Measurements from ENCODE around the gene PRKCE. TPM values are rescaled to one million over a fixed set of nuclear protein-coding genes. Genes with fewer than 3 reads are reported as not detected.

Gene PRKCE
- total and polyA plus RNA-seq, 2 experiments from 2014 or later: 13.2 to 19.2 TPM

DNA sequence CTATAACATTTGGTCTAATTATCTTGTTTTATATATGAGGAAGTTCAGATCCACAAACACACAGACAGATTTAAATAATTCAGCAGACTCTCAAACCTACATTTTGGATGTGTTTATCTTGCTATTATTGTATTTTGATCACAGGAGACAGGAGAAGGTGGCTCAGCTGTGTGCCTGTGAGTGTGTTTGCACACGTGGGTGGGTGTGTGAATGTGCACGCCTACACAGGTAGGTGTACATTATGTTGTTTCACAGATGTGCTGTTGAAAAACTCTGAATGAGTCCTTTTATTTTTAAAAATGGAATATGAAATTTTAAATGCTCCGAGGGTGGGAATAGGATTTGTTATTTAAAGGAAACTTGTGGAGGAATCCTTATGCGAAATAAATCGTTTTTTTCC is 183.4 kb downstream of the PRKCE start:
- Histone ChIP-seq H3K27me3 (no peaks in the 10 kb centered on the region), H3K27ac (no peak overlapping the region), H3K4me1 (ENCODE audit: low read depth) (peaks cover 7% of the 10 kb centered on the region), H3K4me3 (no peak overlapping the region), H3K36me3 (no peaks in the 10 kb centered on the region), H3K9me3 (ENCODE audit: low read depth) (no peaks in the 10 kb centered on the region)
- DNase-seq (ENCODE audit: low read depth in 1 of 2, low spot score in 1 of 2): no peak
- no peak for TF ChIP-seq CTCF (IDR thresholded peaks at IDR 0.05; ENCODE audit: low read depth, low read length)

DNA sequence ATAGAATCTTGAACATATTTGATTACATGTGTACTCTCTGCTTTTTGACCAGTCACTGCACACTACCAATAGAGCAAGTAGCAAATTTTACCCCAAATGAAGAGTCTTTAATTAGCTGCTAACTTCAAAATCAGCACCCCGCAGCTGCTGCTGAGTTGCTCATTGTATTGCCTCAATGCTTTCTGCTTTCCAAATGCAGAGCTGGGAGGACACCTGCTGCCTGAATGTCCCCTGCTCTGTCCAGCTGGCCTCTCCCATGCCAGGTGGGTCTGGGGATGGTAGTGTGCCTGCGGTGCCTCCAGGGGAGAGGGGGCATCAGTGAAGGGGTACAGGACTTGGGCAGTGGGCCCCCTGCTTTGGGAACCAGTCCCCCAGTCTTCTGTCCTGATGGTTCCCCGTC is 184.8 kb downstream of the PRKCE start:
- no peaks in the 10 kb centered on the region for H3K36me3 ChIP-seq
- no peak for DNase-seq (ENCODE audit: low read depth in 1 of 2, low spot score in 1 of 2)
- H3K4me1 ChIP-seq (ENCODE audit: low read depth): peaks cover 18% of the 10 kb centered on the region
- H3K9me3 ChIP-seq (ENCODE audit: low read depth): no peaks in the 10 kb centered on the region
- H3K4me3 ChIP-seq: no peak overlapping the region
- H3K27me3 ChIP-seq: no peaks in the 10 kb centered on the region
- no peak overlapping the region for H3K27ac ChIP-seq
- no peak for TF ChIP-seq CTCF (IDR thresholded peaks at IDR 0.05; ENCODE audit: low read depth, low read length)

DNA sequence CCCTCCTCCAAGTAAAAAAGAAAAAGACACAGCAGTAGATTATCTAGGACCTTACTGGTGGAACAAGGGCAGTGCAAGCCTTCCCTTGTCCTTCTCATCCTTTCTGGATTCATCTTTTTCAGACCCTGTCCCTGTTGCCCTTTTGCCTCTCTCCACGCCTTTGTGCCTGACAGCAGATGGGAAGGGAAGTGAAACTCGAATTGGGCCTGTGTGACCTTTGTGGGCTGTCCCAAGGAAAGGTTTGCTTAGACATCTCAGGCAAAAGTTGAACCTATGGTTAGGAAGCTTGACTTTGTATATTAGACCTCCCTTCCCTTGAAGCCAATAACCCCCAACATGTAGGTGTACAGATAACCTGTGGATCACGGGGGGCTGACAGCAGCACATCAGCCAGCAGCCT is 185.3 kb downstream of the PRKCE start:
- no peaks in the 10 kb centered on the region for H3K9me3 ChIP-seq (ENCODE audit: low read depth)
- no peak for DNase-seq (ENCODE audit: low read depth in 1 of 2, low spot score in 1 of 2)
- no peaks in the 10 kb centered on the region for H3K27me3 ChIP-seq
- peaks cover 18% of the 10 kb centered on the region for H3K4me1 ChIP-seq (ENCODE audit: low read depth)
- H3K4me3 ChIP-seq: no peak overlapping the region
- no peak overlapping the region for H3K27ac ChIP-seq
- no peaks in the 10 kb centered on the region for H3K36me3 ChIP-seq
- no peak for TF ChIP-seq CTCF (IDR thresholded peaks at IDR 0.05; ENCODE audit: low read depth, low read length)

GRCh38 chr2:45837812-45838341 is 186.4 kb downstream of the PRKCE start:
- no peaks in the 10 kb centered on the region for H3K36me3 ChIP-seq
- no peaks in the 10 kb centered on the region for H3K9me3 ChIP-seq (ENCODE audit: low read depth)
- no peak for TF ChIP-seq CTCF (IDR thresholded peaks at IDR 0.05; ENCODE audit: low read depth, low read length)
- no peak for DNase-seq (ENCODE audit: low read depth in 1 of 2, low spot score in 1 of 2)
- H3K27me3 ChIP-seq: no peaks in the 10 kb centered on the region
- no peak overlapping the region for H3K27ac ChIP-seq
- H3K4me3 ChIP-seq: no peak overlapping the region
- peaks cover 18% of the 10 kb centered on the region for H3K4me1 ChIP-seq (ENCODE audit: low read depth)

DNA sequence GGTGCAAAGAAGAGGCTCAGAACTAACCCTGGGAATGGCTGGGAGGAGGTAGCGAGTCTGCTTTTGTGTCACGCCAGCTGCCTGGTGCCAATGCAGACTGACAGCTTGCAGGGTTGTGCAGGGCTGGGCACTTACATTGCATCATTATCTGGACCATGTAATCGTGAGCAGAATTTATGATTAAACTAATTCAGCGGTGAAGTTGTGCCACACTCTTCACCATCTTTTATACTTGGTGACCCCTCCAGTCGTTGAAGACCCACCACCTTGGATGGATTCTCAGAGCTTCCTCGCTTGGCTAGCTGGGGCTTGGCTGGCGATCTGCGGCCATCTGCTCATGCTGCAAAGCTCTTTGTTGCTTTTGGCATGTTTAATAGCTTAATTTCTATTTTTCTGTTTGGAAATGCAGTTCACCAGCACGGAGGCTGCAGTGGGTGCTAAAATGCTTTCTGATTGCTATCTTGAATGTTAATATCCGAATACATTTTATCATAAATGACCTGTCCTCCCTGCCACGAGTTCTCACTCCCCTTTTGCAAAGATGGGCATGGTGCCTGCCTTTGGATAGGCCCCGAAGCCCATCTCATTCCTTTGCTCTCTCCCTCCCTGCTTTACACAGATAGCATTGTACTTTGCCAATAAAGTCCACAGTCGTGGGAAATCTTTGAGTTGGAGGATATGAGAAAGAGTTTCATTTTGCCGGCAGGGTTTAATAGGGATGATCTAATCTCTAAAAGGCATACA is 188.2 kb downstream of the PRKCE start:
- no peak for TF ChIP-seq CTCF (IDR thresholded peaks at IDR 0.05; ENCODE audit: low read depth, low read length)
- peak in 1 of 2 donors; percentile 58 for DNase-seq (ENCODE audit: low read depth in 1 of 2, low spot score in 1 of 2)
- no peak overlapping the region for H3K4me3 ChIP-seq
- no peak overlapping the region for H3K27ac ChIP-seq
- no peaks in the 10 kb centered on the region for H3K9me3 ChIP-seq (ENCODE audit: low read depth)
- H3K36me3 ChIP-seq: no peaks in the 10 kb centered on the region
- peaks cover 14% of the 10 kb centered on the region for H3K4me1 ChIP-seq (ENCODE audit: low read depth)
- H3K27me3 ChIP-seq: no peaks in the 10 kb centered on the region
